ENCODE data around the gene PLCL1.

- TF ChIP-seq EZH2 (IDR thresholded peaks at IDR 0.05; ENCODE audit: insufficient read depth, poor library complexity, severe bottlenecking) (no peak), EZH2phosphoT487 (IDR thresholded peaks at IDR 0.05; ENCODE audit: insufficient read depth, low read depth) (no peak)
These were observed 171.6 kb downstream of the PLCL1 start for GRCh38 chr2:197975931-197976519.

Measured in GM23248 (cell line).